ENCODE measurements around the gene HOXD3.

- TF ChIP-seq TAF1 (IDR thresholded peaks at IDR 0.05; ENCODE audit: low read depth) (peak; percentile 59), CEBPB (IDR thresholded peaks at IDR 0.05) (no peak)
Measured at GRCh38 chr2:176136374-176137251, 20.5 kb upstream of the HOXD3 start.
